ENCODE measurements around the gene DKK1.
"Not testable (repeated sequence)": the region's sequence is repeated elsewhere in the genome, so short reads cannot be mapped to it uniquely, and the experiment has no call there.

Gene DKK1

GRCh38 chr10:52353960-52354394 is 39.9 kb downstream of the DKK1 start:
- ATAC-seq: no peak
- TF ChIP-seq ZC3H10 (CRISPR knock-in tag; IDR thresholded peaks at IDR 0.05): no peak
- TF ChIP-seq PPARA (CRISPR knock-in tag; IDR thresholded peaks at IDR 0.05; ENCODE audit: borderline replicate concordance): no peak
- TF ChIP-seq ZFP30 (CRISPR knock-in tag; IDR thresholded peaks at IDR 0.05): no peak
- no peak for TF ChIP-seq PATZ1 (CRISPR knock-in tag; IDR thresholded peaks at IDR 0.05; ENCODE audit: borderline replicate concordance)

GRCh38 chr10:52357971-52358370 is 43.9 kb downstream of the DKK1 start:
- TF ChIP-seq TCF4 (CRISPR knock-in tag; IDR thresholded peaks at IDR 0.05; ENCODE audit: borderline replicate concordance) (no peak), ESRRG (CRISPR knock-in tag; IDR thresholded peaks at IDR 0.05) (no peak), SNAI2 (CRISPR knock-in tag; IDR thresholded peaks at IDR 0.05) (no peak), ARNTL (CRISPR knock-in tag; IDR thresholded peaks at IDR 0.05; ENCODE audit: borderline replicate concordance, low read depth) (no peak), PPARA (CRISPR knock-in tag; IDR thresholded peaks at IDR 0.05; ENCODE audit: borderline replicate concordance) (no peak), PATZ1 (CRISPR knock-in tag; IDR thresholded peaks at IDR 0.05; ENCODE audit: borderline replicate concordance) (no peak), ZNF8 (CRISPR knock-in tag; IDR thresholded peaks at IDR 0.05) (no peak), CREB5 (CRISPR knock-in tag; IDR thresholded peaks at IDR 0.05; ENCODE audit: low read depth) (no peak), TSHZ2 (CRISPR knock-in tag; IDR thresholded peaks at IDR 0.05) (no peak), OSR1 (CRISPR knock-in tag; IDR thresholded peaks at IDR 0.05) (no peak), RARB (CRISPR knock-in tag; IDR thresholded peaks at IDR 0.05) (no peak), BACH2 (CRISPR knock-in tag; IDR thresholded peaks at IDR 0.05; ENCODE audit: borderline replicate concordance) (no peak)
- no peak for ATAC-seq

GRCh38 chr10:52359441-52359840 is 45.4 kb downstream of the DKK1 start:
- no peak for ATAC-seq
- TF ChIP-seq CSDC2 (CRISPR knock-in tag; IDR thresholded peaks at IDR 0.05) (no peak), ZFP3 (CRISPR knock-in tag; IDR thresholded peaks at IDR 0.05) (no peak)

- not testable (repeated sequence) for ATAC-seq
Observed at GRCh38 chr10:52365547-52366432, 51.7 kb downstream of the DKK1 start.

Data from SK-N-SH treated with all-trans-retinoic acid at 6 μM for 48 hours (cell line).